Inflammatory macrophage (primary cell): ENCODE results near the gene HDAC4.
"Not testable (repeated sequence)": the region's sequence is repeated elsewhere in the genome, so short reads cannot be mapped to it uniquely, and the experiment has no call there.

Source experiments
- DNase-seq, 2 donors: peaks; one replicate each; pipeline ENCODE4 v3.0.0-alpha.2; 2020 to 2022

HDAC4 gene

GRCh38 chr2:239078128-239078924 lies 322.5 kb downstream of the HDAC4 start:
- DNase-seq, result no peak

GRCh38 chr2:239077260-239077659 lies 323.6 kb downstream of the HDAC4 start:
- DNase-seq, result no peak

GRCh38 chr2:239075918-239076758 lies 324.7 kb downstream of the HDAC4 start:
- DNase-seq, result no peak

- no peak for DNase-seq
Measured at GRCh38 chr2:239073745-239074530, 326.9 kb downstream of the HDAC4 start.

GRCh38 chr2:239073270-239073669 lies 327.6 kb downstream of the HDAC4 start:
- DNase-seq, result no peak

GRCh38 chr2:239072786-239073185 lies 328.0 kb downstream of the HDAC4 start:
- no peak for DNase-seq

GRCh38 chr2:239070466-239070865 lies 330.4 kb downstream of the HDAC4 start:
- no peak for DNase-seq

- not testable (repeated sequence) for DNase-seq
Measured at GRCh38 chr2:239069362-239070333, 331.2 kb downstream of the HDAC4 start.

- DNase-seq, result no peak
Measured at GRCh38 chr2:239068411-239068810, 332.4 kb downstream of the HDAC4 start.

- no peak for DNase-seq
Measured at GRCh38 chr2:239067196-239067865, 333.5 kb downstream of the HDAC4 start.

- DNase-seq, result no peak
Measured at GRCh38 chr2:239066597-239066996, 334.2 kb downstream of the HDAC4 start.

GRCh38 chr2:239065962-239066361 lies 334.9 kb downstream of the HDAC4 start:
- no peak for DNase-seq

- DNase-seq, result no peak
Measured at GRCh38 chr2:239065537-239065936, 335.3 kb downstream of the HDAC4 start.

- DNase-seq, result no peak
Measured at GRCh38 chr2:239064891-239065290, 335.9 kb downstream of the HDAC4 start.

- no peak for DNase-seq
Measured at GRCh38 chr2:239064253-239064652, 336.6 kb downstream of the HDAC4 start.

GRCh38 chr2:239062743-239063142 lies 338.1 kb downstream of the HDAC4 start:
- no peak for DNase-seq

- DNase-seq, result no peak
Measured at GRCh38 chr2:239061824-239062570, 338.8 kb downstream of the HDAC4 start.

GRCh38 chr2:239061121-239061666 lies 339.6 kb downstream of the HDAC4 start:
- no peak for DNase-seq

GRCh38 chr2:239060676-239061075 lies 340.1 kb downstream of the HDAC4 start:
- DNase-seq, result no peak

- DNase-seq, result no peak
Measured at GRCh38 chr2:239059854-239060253, 341.0 kb downstream of the HDAC4 start.
